Lower lobe of right lung (tissue), 2 donors: ENCODE results near the gene PARPBP. TPM values are rescaled to one million over a fixed set of nuclear protein-coding genes. Genes with fewer than 3 reads are reported as not detected.

Experiments used
- ATAC-seq, 2 donors: fragments of 200-7000 bp; cut with Tn5 transposase; one replicate each; pipeline ENCODE4 v1.9.1; 2020 to 2022; ENCODE audit warnings: mild to moderate bottlenecking in 2 of 2, moderate library complexity in 2 of 2
- DNase-seq: peaks from one replicate; pipeline ENCODE4 v3.0.0-alpha.2; 2020
- H3K27ac ChIP-seq: fragments of 200-600 bp; one replicate; pipeline ENCODE4 v1.8.0; 2022
- H3K27me3 ChIP-seq: fragments of 200-600 bp; one replicate; pipeline ENCODE4 v1.8.0; 2022; ENCODE audit warnings: low read depth
- H3K36me3 ChIP-seq: fragments of 200-600 bp; one replicate; pipeline ENCODE4 v1.8.0; 2022; ENCODE audit warnings: mild to moderate bottlenecking
- H3K4me1 ChIP-seq: fragments of 200-600 bp; one replicate; pipeline ENCODE4 v1.8.0; 2022
- H3K4me3 ChIP-seq: fragments of 200-600 bp; one replicate; pipeline ENCODE4 v1.8.0; 2022; ENCODE audit warnings: mild to moderate bottlenecking
- H3K9me3 ChIP-seq: fragments of 200-600 bp; one replicate; pipeline ENCODE4 v1.8.0; 2022
- intact Hi-C: fragments of 100-400 bp; cut with DNase I; formaldehyde crosslinking; loops from one replicate; pipeline ENCODE4 v1.11.0; 2022
- total RNA-seq: library from RNA; stranded (reverse); fragmentation: NEBNext Ultra II Directional; extraction: Animal tissue kit (Norgen Biotek cat#: 25700); gene quantifications from one replicate; pipeline ENCODE4 v1.2.1, GENCODE V29; 2021
- TF ChIP-seq, protein P1 (sequence below): fragments of 200-600 bp; IDR thresholded peaks from one replicate; pipeline ENCODE4 v1.8.0; 2022; ENCODE audit warnings: antibody characterized with exemption, mild to moderate bottlenecking
- donor health status: DM: no; HTN: yes; CAD: no; lungs with severe emphysema.

Gene PARPBP
- total RNA-seq, 1 donor from 2014 or later = 1.7 TPM

DNA sequence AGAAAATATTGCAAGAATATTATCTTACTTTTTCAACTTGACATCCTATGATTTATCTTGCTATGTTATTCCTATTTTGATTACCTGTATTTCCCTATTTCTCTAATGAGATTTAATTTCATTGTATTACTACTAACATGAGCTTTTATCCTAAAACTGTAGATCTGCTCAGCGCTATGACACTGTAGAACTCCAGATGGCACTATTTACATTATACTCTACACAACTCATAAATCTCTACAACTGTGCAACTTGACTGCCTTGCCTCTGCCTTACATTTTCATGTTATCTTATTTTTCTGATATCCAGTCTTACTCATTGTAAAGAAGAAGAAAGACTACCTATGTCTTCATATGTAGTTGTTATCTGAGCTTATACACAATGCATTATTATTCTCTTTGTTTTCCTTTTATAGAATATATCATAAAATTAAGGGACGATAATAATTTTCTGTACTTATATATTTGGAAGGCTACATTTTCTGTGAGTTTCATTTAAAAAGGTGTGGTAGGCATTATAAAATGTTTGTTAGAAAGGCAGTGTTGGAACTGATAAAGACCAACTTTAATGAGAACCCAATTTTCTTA, 24.2 kb upstream of the PARPBP start:
- intact Hi-C loops = no loop called here
- Histone ChIP-seq H3K27ac (no peak overlapping the region), H3K4me1 (no peaks in the 10 kb centered on the region), H3K27me3 (no peaks in the 10 kb centered on the region), H3K4me3 (no peak overlapping the region), H3K36me3 (peaks cover 40% of the 10 kb centered on the region), H3K9me3 (no peaks in the 10 kb centered on the region)
- ATAC-seq = no peak
- no peak for DNase-seq
- TF ChIP-seq, protein P1, sequence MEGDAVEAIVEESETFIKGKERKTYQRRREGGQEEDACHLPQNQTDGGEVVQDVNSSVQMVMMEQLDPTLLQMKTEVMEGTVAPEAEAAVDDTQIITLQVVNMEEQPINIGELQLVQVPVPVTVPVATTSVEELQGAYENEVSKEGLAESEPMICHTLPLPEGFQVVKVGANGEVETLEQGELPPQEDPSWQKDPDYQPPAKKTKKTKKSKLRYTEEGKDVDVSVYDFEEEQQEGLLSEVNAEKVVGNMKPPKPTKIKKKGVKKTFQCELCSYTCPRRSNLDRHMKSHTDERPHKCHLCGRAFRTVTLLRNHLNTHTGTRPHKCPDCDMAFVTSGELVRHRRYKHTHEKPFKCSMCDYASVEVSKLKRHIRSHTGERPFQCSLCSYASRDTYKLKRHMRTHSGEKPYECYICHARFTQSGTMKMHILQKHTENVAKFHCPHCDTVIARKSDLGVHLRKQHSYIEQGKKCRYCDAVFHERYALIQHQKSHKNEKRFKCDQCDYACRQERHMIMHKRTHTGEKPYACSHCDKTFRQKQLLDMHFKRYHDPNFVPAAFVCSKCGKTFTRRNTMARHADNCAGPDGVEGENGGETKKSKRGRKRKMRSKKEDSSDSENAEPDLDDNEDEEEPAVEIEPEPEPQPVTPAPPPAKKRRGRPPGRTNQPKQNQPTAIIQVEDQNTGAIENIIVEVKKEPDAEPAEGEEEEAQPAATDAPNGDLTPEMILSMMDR = peak; percentile 24

DNA sequence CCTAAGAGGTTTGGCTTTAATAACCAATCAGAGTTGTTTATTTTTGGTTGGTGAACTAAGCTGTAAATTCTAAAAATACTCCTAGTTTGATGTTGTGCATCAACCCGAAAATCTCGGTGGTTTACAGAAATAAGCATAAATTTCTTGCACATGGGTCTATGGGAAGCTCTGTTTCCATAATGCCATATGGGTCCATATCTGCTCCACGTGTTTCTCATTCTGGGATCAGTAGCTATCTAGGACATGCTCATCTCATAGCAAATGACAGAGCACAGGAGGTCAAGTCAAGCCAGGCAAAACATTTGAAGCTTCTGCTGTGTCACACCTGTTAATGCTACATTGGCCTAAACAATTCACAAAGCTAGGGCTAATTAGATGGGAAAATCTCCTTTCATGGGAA, 23.1 kb upstream of the PARPBP start:
- no peak for DNase-seq
- H3K27ac ChIP-seq = no peak overlapping the region
- no peaks in the 10 kb centered on the region for H3K9me3 ChIP-seq
- intact Hi-C loops = no loop called here
- H3K4me3 ChIP-seq = no peak overlapping the region
- H3K36me3 ChIP-seq = peaks cover 40% of the 10 kb centered on the region
- TF ChIP-seq, protein P1 = no peak
- no peaks in the 10 kb centered on the region for H3K27me3 ChIP-seq
- no peak for ATAC-seq
- no peaks in the 10 kb centered on the region for H3K4me1 ChIP-seq

DNA sequence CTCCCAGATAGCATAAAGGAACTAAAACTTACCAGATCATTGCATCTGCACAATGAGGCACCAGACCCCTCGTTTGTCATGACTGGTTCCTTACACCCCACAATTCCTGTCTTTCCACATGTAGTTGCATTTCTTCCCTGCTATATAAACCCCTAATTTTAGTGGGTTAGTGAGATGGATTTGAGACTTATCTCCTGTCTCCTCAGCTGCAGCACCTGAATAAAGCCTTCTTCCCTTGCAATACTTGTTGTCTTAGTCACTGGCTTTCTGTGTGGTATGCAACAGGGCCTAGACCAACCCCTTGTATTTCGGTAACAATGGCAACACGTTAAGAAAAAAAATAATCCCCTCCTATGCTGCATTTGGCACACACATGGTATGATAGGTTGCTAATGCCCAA, 13.1 kb upstream of the PARPBP start:
- Histone ChIP-seq H3K27me3 (no peaks in the 10 kb centered on the region), H3K4me3 (no peak overlapping the region), H3K4me1 (no peaks in the 10 kb centered on the region), H3K9me3 (no peaks in the 10 kb centered on the region), H3K27ac (no peak overlapping the region), H3K36me3 (peaks cover 60% of the 10 kb centered on the region)
- ATAC-seq (no peak), DNase-seq (no peak)
- TF ChIP-seq, protein P1 = no peak
- intact Hi-C loops = no loop called here

DNA sequence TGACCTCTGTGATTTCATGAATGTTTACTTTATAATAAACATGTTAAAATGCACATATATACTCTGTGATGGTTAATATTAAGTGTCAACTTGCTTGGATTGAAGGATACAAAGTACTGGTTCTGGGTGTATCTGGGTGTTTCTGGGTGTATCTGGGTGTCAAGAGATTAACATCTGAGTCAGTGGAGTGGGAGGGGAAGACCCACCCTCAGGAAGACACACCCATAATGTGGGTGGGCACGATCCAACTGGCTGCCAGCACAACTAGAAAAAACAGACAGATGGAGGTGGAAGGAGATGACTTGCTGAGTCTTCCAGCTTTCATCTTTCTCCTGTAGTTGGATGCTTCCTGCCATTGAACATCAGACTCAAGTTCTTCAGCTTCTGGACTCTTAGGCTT, 12.0 kb upstream of the PARPBP start:
- Histone ChIP-seq H3K27ac (no peak overlapping the region), H3K4me1 (no peaks in the 10 kb centered on the region), H3K27me3 (no peaks in the 10 kb centered on the region), H3K4me3 (no peak overlapping the region), H3K9me3 (no peaks in the 10 kb centered on the region), H3K36me3 (peaks cover 62% of the 10 kb centered on the region)
- ATAC-seq = no peak
- intact Hi-C loops = no loop called here
- DNase-seq = no peak
- TF ChIP-seq, protein P1 = no peak

DNA sequence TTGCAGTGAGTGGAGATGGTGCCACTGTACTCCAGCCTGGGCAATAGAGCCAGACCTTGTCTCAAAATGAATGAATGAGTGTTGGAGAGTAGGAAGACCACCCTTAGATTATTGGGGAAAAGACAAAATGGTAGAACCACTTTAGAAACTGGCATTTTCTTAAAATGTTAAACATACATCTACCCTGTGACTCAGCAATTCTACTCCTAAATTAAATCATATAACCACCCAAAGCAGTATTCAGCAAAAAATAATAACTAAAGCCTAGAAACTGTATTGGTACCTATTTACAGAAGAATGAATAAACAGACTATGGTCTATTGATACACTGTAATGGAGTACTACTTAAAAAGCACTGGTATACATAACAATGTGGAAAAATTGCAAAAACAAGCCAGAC, 9.2 kb upstream of the PARPBP start:
- TF ChIP-seq, protein P1 = no peak
- intact Hi-C loops = no loop called here
- DNase-seq = no peak
- Histone ChIP-seq H3K9me3 (no peaks in the 10 kb centered on the region), H3K4me3 (no peak overlapping the region), H3K4me1 (no peaks in the 10 kb centered on the region), H3K27me3 (no peaks in the 10 kb centered on the region), H3K36me3 (peaks cover 63% of the 10 kb centered on the region), H3K27ac (no peak overlapping the region)
- ATAC-seq = no peak
